Activated T-cell treated with anti-CD3 and anti-CD28 coated beads, Interleukin-2, amount 50 U/mL, for 24 hours (primary cell): ENCODE results near the gene MMP19.

Experiments
- DNase-seq: peaks from one replicate; pipeline ENCODE4 v3.0.0-alpha.2; 2020
- H3K27ac Mint-ChIP-seq: 2 replicates; pipeline ENCODE4 v1.8.0; 2020; ENCODE audit warnings: mild to moderate bottlenecking, mixed read lengths
- H3K27me3 Mint-ChIP-seq: 2 replicates; pipeline ENCODE4 v1.8.0; 2020; ENCODE audit warnings: mixed read lengths
- H3K36me3 Mint-ChIP-seq: 2 replicates; pipeline ENCODE4 v1.8.0; 2020; ENCODE audit warnings: low read depth, mixed read lengths
- H3K4me1 Mint-ChIP-seq: 2 replicates; pipeline ENCODE4 v1.8.0; 2020; ENCODE audit warnings: low read depth, mixed read lengths
- H3K4me3 Mint-ChIP-seq: 2 replicates; pipeline ENCODE4 v1.8.0; 2020; ENCODE audit warnings: mild to moderate bottlenecking, moderate library complexity, mixed read lengths
- H3K9me3 Mint-ChIP-seq: 2 replicates; pipeline ENCODE4 v1.8.0; 2020; ENCODE audit warnings: mixed read lengths

MMP19 gene

DNA sequence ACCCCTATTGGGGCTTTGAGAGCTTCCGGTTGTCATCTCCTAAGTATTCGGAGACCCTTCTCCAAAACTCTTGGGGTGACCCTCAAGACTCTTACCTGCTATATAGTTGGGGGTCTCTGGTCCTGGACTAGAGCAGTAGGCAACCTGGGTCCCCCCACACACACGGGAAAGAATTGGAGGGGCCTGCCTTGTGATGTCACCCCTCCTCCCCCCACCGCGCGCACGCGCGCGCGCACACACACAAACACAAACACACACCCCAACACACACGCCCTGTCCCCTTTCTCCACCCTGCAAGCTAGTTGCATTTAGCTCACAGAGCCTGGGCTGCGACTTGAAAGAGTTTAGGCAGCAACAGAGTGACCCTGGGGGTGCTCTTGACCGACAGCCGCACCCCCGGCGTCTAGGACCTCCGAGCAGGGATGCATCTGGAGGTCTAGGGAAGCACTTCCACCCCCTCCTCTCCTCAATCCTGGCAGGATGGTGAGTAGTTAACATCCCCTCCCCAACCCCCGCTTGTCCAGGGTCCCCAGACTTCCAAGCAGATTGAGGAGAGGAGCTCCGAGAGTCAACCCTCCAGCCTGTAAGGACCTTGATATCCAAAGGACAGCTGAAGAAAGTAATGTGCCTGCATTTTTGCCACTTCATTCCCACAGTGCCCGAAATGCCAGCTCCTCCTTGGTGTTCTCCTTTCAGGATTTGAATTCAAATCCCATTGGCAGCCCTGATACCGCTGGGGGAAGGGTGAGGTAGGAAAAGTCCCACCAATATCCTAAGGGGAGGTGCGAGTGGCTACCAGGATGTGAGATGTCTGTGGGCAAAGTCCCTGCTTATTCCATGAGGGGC lies 11.9 kb downstream of the MMP19 start:
- Mint-ChIP-seq H3K9me3 (no peaks in the 10 kb centered on the region), H3K4me3 (peak overlapping the region; percentile 97), H3K27me3 (no peaks in the 10 kb centered on the region), H3K4me1 (peaks cover 44% of the 10 kb centered on the region), H3K27ac (peak overlapping the region; percentile 87), H3K36me3 (peaks cover 47% of the 10 kb centered on the region)
- DNase-seq: peak; percentile 69

DNA sequence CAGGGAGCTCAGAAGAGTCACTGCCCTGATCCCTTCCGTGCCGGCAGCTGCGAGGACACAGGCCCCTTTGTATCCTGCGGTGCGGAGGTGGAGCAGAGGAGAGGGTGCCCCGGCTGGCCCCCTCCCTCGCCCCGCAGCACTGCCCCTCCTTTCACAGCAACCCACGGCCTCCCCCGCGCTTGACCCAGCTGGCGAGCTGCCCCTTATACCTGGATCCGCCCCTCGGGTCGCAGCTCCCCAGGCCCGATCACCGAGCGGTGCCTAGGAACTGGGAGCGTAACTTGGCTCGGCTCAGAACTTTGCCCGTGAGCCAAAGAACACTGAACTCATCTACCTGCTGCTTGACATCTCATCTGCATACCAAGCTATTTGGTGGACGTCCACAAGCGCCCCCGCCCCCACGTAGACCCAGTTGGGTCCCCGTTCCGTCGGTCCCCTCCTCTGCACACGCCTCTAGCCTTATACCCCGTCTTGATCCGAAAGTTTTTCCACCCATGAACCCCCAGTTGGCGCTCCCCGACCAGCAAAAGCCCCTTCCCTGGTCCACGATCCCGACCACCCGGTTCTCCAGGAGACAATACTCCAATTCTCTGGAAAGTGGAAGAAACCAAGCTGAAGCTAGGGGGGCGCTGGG lies 12.7 kb downstream of the MMP19 start:
- Mint-ChIP-seq H3K9me3 (no peaks in the 10 kb centered on the region), H3K36me3 (peaks cover 49% of the 10 kb centered on the region), H3K27me3 (no peaks in the 10 kb centered on the region), H3K4me1 (peaks cover 49% of the 10 kb centered on the region), H3K4me3 (peak overlapping the region; percentile 97), H3K27ac (peak overlapping the region; percentile 87)
- DNase-seq: peak; percentile 62

- DNase-seq: no peak
- H3K4me1 Mint-ChIP-seq: peaks cover 62% of the 10 kb centered on the region
- H3K27me3 Mint-ChIP-seq: no peaks in the 10 kb centered on the region
- peaks cover 49% of the 10 kb centered on the region for H3K36me3 Mint-ChIP-seq
- H3K27ac Mint-ChIP-seq: peak overlapping the region; percentile 87
- no peaks in the 10 kb centered on the region for H3K9me3 Mint-ChIP-seq
- peak overlapping the region; percentile 97 for H3K4me3 Mint-ChIP-seq
Measured at GRCh38 chr12:55828357-55828756, 14.4 kb downstream of the MMP19 start.

- peak overlapping the region; percentile 87 for H3K27ac Mint-ChIP-seq
- H3K4me1 Mint-ChIP-seq: peaks cover 67% of the 10 kb centered on the region
Measured at GRCh38 chr12:55827806-55828205, 14.9 kb downstream of the MMP19 start.

GRCh38 chr12:55824726-55825125 lies 18.0 kb downstream of the MMP19 start:
- no peaks in the 10 kb centered on the region for H3K9me3 Mint-ChIP-seq
- no peaks in the 10 kb centered on the region for H3K27me3 Mint-ChIP-seq
- peak overlapping the region; percentile 49 for H3K4me3 Mint-ChIP-seq
- peaks cover 36% of the 10 kb centered on the region for H3K36me3 Mint-ChIP-seq
- H3K27ac Mint-ChIP-seq: peak overlapping the region; percentile 87
- peaks cover 57% of the 10 kb centered on the region for H3K4me1 Mint-ChIP-seq
- no peak for DNase-seq

More at GRCh38 chr12:55827806-55828205, 14.9 kb downstream of the MMP19 start:
- Mint-ChIP-seq H3K27me3 (no peaks in the 10 kb centered on the region), H3K9me3 (no peaks in the 10 kb centered on the region), H3K4me3 (peak overlapping the region; percentile 97), H3K36me3 (peaks cover 49% of the 10 kb centered on the region)
- no peak for DNase-seq

GRCh38 chr12:55823419-55823818 lies 19.3 kb downstream of the MMP19 start:
- H3K4me1 Mint-ChIP-seq: peaks cover 67% of the 10 kb centered on the region
- peak overlapping the region; percentile 87 for H3K27ac Mint-ChIP-seq
- DNase-seq: no peak
- H3K27me3 Mint-ChIP-seq: no peaks in the 10 kb centered on the region
- peaks cover 27% of the 10 kb centered on the region for H3K36me3 Mint-ChIP-seq
- no peaks in the 10 kb centered on the region for H3K9me3 Mint-ChIP-seq
- no peak overlapping the region for H3K4me3 Mint-ChIP-seq

GRCh38 chr12:55822228-55822627 lies 20.5 kb downstream of the MMP19 start:
- Mint-ChIP-seq H3K36me3 (peaks cover 15% of the 10 kb centered on the region), H3K4me1 (peaks cover 59% of the 10 kb centered on the region), H3K4me3 (no peak overlapping the region), H3K9me3 (no peaks in the 10 kb centered on the region), H3K27me3 (no peaks in the 10 kb centered on the region), H3K27ac (peak overlapping the region; percentile 79)
- DNase-seq: no peak

- no peak overlapping the region for H3K4me3 Mint-ChIP-seq
- H3K27me3 Mint-ChIP-seq: no peaks in the 10 kb centered on the region
- peaks cover 6% of the 10 kb centered on the region for H3K36me3 Mint-ChIP-seq
- no peaks in the 10 kb centered on the region for H3K9me3 Mint-ChIP-seq
- H3K27ac Mint-ChIP-seq: peak overlapping the region; percentile 76
- DNase-seq: no peak
- peaks cover 54% of the 10 kb centered on the region for H3K4me1 Mint-ChIP-seq
Measured at GRCh38 chr12:55820679-55821078, 22.1 kb downstream of the MMP19 start.

GRCh38 chr12:55818886-55819285 lies 23.9 kb downstream of the MMP19 start:
- Mint-ChIP-seq H3K36me3 (peaks cover 23% of the 10 kb centered on the region), H3K4me3 (no peak overlapping the region), H3K27ac (no peak overlapping the region), H3K9me3 (no peaks in the 10 kb centered on the region), H3K4me1 (peaks cover 56% of the 10 kb centered on the region), H3K27me3 (no peaks in the 10 kb centered on the region)
- no peak for DNase-seq

DNA sequence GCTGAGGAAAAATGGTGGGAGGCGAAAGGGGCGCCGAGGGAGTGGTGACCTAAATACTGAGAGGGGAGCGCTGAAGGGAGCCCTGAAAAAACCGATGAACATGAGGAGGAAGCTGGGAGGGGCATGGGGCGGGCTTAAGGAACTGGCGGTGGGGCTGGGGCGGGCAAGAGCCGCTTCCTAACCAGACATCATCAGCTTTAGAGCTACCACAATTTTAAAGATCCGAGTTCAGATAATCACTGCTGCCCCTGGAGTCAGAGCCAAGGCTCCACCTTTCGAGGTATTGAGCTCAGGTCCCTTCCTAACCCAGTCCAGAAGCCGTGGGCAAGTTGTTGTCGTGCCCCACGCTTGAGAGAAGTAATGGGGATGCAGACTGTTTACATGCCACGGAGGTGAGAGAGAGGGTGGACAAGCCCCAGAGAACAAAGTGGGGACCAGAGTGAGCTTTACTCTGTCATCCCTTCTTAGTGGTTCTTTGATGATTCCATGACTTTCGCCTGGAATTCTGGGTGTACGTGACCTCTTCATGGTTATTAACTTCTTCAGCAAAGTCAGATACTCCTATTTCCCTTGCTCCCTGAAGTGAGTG lies 24.5 kb downstream of the MMP19 start:
- no peak for DNase-seq
- no peak overlapping the region for H3K4me3 Mint-ChIP-seq
- no peaks in the 10 kb centered on the region for H3K9me3 Mint-ChIP-seq
- H3K27me3 Mint-ChIP-seq: no peaks in the 10 kb centered on the region
- H3K36me3 Mint-ChIP-seq: peaks cover 29% of the 10 kb centered on the region
- H3K27ac Mint-ChIP-seq: no peak overlapping the region
- peaks cover 55% of the 10 kb centered on the region for H3K4me1 Mint-ChIP-seq

- DNase-seq: peak; percentile 90
- no peaks in the 10 kb centered on the region for H3K9me3 Mint-ChIP-seq
- H3K4me3 Mint-ChIP-seq: no peak within 1 kb of the TSS
- H3K36me3 Mint-ChIP-seq: peaks cover 35% of the 10 kb centered on the region
- no peaks in the 10 kb centered on the region for H3K27me3 Mint-ChIP-seq
- H3K4me1 Mint-ChIP-seq: peaks cover 55% of the 10 kb centered on the region
- H3K27ac Mint-ChIP-seq: no peak within 1 kb of the TSS
Measured at GRCh38 chr12:55817345-55818139, 25.2 kb downstream of the MMP19 start, which contains the start of the genes ORMDL2 and SARNP. Gene ORMDL2, plus strand, starts transcription at chr12:55818041. Its CDS starts 959 bp downstream, at chr12:55819000. Gene SARNP, minus strand, starts transcription at chr12:55817724. Its CDS starts 23 bp downstream, at chr12:55817701.

GRCh38 chr12:55816881-55817344 lies 25.8 kb downstream of the MMP19 start:
- Mint-ChIP-seq H3K9me3 (no peaks in the 10 kb centered on the region), H3K36me3 (peaks cover 42% of the 10 kb centered on the region), H3K27me3 (no peaks in the 10 kb centered on the region), H3K4me1 (peaks cover 55% of the 10 kb centered on the region), H3K4me3 (no peak overlapping the region), H3K27ac (no peak overlapping the region)
- no peak for DNase-seq

DNA sequence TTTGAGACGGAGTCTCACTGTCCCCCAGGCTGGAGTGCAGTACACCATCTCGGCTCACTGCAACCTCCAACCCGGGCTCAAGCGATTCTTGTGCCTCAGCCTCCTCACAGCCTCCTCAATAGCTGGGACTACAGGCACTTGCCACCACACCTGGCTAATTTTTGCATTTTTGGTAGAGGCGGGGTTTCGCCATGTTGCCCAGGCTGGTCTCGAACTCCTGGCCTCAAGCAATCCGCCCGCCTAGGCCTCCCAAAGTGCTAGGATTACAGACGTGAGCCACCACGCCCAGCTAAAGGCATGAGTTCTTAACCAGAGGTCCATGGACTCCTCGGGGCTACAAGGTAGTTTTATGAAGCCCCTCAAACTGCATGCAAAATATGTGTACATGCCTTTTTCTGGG lies 27.3 kb downstream of the MMP19 start:
- Mint-ChIP-seq H3K27me3 (no peaks in the 10 kb centered on the region), H3K36me3 (peaks cover 53% of the 10 kb centered on the region), H3K9me3 (no peaks in the 10 kb centered on the region), H3K27ac (no peak overlapping the region), H3K4me3 (peak overlapping the region; percentile 30), H3K4me1 (peaks cover 60% of the 10 kb centered on the region)
- no peak for DNase-seq

GRCh38 chr12:55814257-55814656 lies 28.5 kb downstream of the MMP19 start:
- Mint-ChIP-seq H3K4me1 (peaks cover 57% of the 10 kb centered on the region), H3K36me3 (peaks cover 65% of the 10 kb centered on the region), H3K9me3 (no peaks in the 10 kb centered on the region), H3K27ac (peak overlapping the region; percentile 81), H3K4me3 (peak overlapping the region; percentile 8), H3K27me3 (no peaks in the 10 kb centered on the region)
- DNase-seq: no peak
